ENCODE measurements around the gene PLA2G4A. TPM values are rescaled to one million over a fixed set of nuclear protein-coding genes. Genes with fewer than 3 reads are reported as not detected.

Gene PLA2G4A
- total and polyA plus RNA-seq, 5 donors from 2014 or later = not detected

GRCh38 chr1:186811892-186812291 lies 16.9 kb upstream of the PLA2G4A start:
- Histone ChIP-seq H3K27me3 (ENCODE audit: control insufficient read depth, insufficient read depth, low read length) (no peaks in the 10 kb centered on the region), H3K4me1 (ENCODE audit: control insufficient read depth, insufficient read depth, low read length, poor library complexity, severe bottlenecking) (no peaks in the 10 kb centered on the region), H3K36me3 (ENCODE audit: control insufficient read depth, insufficient read depth, low read length) (no peaks in the 10 kb centered on the region), H3K4me3 (ENCODE audit: low read depth, low read length) (no peak overlapping the region), H3K9me3 (ENCODE audit: control insufficient read depth in 2 of 2, low read length in 2 of 2) (no peaks in the 10 kb centered on the region), H3K27ac (ENCODE audit: insufficient read depth, low read length, poor library complexity, severe bottlenecking) (no peak overlapping the region)
- ATAC-seq (ENCODE audit: low read depth in 2 of 2) = no peak
- Mint-ChIP-seq H3K27me3 (no peaks in the 10 kb centered on the region), H3K4me3 (no peak overlapping the region), H3K36me3 (no peaks in the 10 kb centered on the region), H3K27ac (no peak overlapping the region), H3K9me3 (peaks cover 0 to 3% (median 0%) of the 10 kb centered on the region in 7 donors), H3K4me1 (no peaks in the 10 kb centered on the region)
- DNase-seq = no peak

GRCh38 chr1:186812570-186812969 lies 16.2 kb upstream of the PLA2G4A start:
- no peaks in the 10 kb centered on the region for H3K4me1 Mint-ChIP-seq
- H3K36me3 ChIP-seq (ENCODE audit: control insufficient read depth, insufficient read depth, low read length) = no peaks in the 10 kb centered on the region
- DNase-seq = no peak
- H3K9me3 ChIP-seq (ENCODE audit: control insufficient read depth in 2 of 2, low read length in 2 of 2) = no peaks in the 10 kb centered on the region
- ATAC-seq (ENCODE audit: low read depth in 2 of 2) = no peak
- H3K4me3 Mint-ChIP-seq = no peak overlapping the region
- H3K36me3 Mint-ChIP-seq = no peaks in the 10 kb centered on the region
- H3K27me3 Mint-ChIP-seq = no peaks in the 10 kb centered on the region
- no peaks in the 10 kb centered on the region for H3K4me1 ChIP-seq (ENCODE audit: control insufficient read depth, insufficient read depth, low read length, poor library complexity, severe bottlenecking)
- H3K9me3 Mint-ChIP-seq = peaks cover 0 to 3% (median 0%) of the 10 kb centered on the region in 7 donors
- no peak overlapping the region for H3K27ac Mint-ChIP-seq
- no peak overlapping the region for H3K27ac ChIP-seq (ENCODE audit: insufficient read depth, low read length, poor library complexity, severe bottlenecking)
- no peak overlapping the region for H3K4me3 ChIP-seq (ENCODE audit: low read depth, low read length)
- H3K27me3 ChIP-seq (ENCODE audit: control insufficient read depth, insufficient read depth, low read length) = no peaks in the 10 kb centered on the region

GRCh38 chr1:186813420-186813819 lies 15.3 kb upstream of the PLA2G4A start:
- Histone ChIP-seq H3K36me3 (ENCODE audit: control insufficient read depth, insufficient read depth, low read length) (no peaks in the 10 kb centered on the region), H3K4me1 (ENCODE audit: control insufficient read depth, insufficient read depth, low read length, poor library complexity, severe bottlenecking) (no peaks in the 10 kb centered on the region), H3K9me3 (ENCODE audit: control insufficient read depth in 2 of 2, low read length in 2 of 2) (no peaks in the 10 kb centered on the region), H3K27me3 (ENCODE audit: control insufficient read depth, insufficient read depth, low read length) (no peaks in the 10 kb centered on the region), H3K27ac (ENCODE audit: insufficient read depth, low read length, poor library complexity, severe bottlenecking) (no peak overlapping the region), H3K4me3 (ENCODE audit: low read depth, low read length) (no peak overlapping the region)
- Mint-ChIP-seq H3K9me3 (peaks cover 0 to 8% (median 0%) of the 10 kb centered on the region in 7 donors), H3K36me3 (no peaks in the 10 kb centered on the region), H3K4me3 (no peak overlapping the region), H3K4me1 (no peaks in the 10 kb centered on the region), H3K27me3 (no peaks in the 10 kb centered on the region), H3K27ac (no peak overlapping the region)
- DNase-seq (no peak), ATAC-seq (ENCODE audit: low read depth in 2 of 2) (no peak)

GRCh38 chr1:186819126-186819525 lies 9.6 kb upstream of the PLA2G4A start:
- H3K4me1 Mint-ChIP-seq = no peaks in the 10 kb centered on the region
- no peaks in the 10 kb centered on the region for H3K27me3 Mint-ChIP-seq
- no peak for DNase-seq
- peaks cover 0 to 7% (median 0%) of the 10 kb centered on the region in 7 donors for H3K9me3 Mint-ChIP-seq
- Histone ChIP-seq H3K27me3 (ENCODE audit: control insufficient read depth, insufficient read depth, low read length) (no peaks in the 10 kb centered on the region), H3K9me3 (ENCODE audit: control insufficient read depth in 2 of 2, low read length in 2 of 2) (no peaks in the 10 kb centered on the region), H3K27ac (ENCODE audit: insufficient read depth, low read length, poor library complexity, severe bottlenecking) (no peak overlapping the region), H3K4me3 (ENCODE audit: low read depth, low read length) (no peak overlapping the region), H3K4me1 (ENCODE audit: control insufficient read depth, insufficient read depth, low read length, poor library complexity, severe bottlenecking) (no peaks in the 10 kb centered on the region), H3K36me3 (ENCODE audit: control insufficient read depth, insufficient read depth, low read length) (no peaks in the 10 kb centered on the region)
- no peak for ATAC-seq (ENCODE audit: low read depth in 2 of 2)
- no peak overlapping the region for H3K27ac Mint-ChIP-seq
- H3K36me3 Mint-ChIP-seq = no peaks in the 10 kb centered on the region
- no peak overlapping the region for H3K4me3 Mint-ChIP-seq

GRCh38 chr1:186819563-186819962 lies 9.2 kb upstream of the PLA2G4A start:
- no peaks in the 10 kb centered on the region for H3K27me3 Mint-ChIP-seq
- ATAC-seq (ENCODE audit: low read depth in 2 of 2) = no peak
- Histone ChIP-seq H3K9me3 (ENCODE audit: control insufficient read depth in 2 of 2, low read length in 2 of 2) (no peaks in the 10 kb centered on the region), H3K4me1 (ENCODE audit: control insufficient read depth, insufficient read depth, low read length, poor library complexity, severe bottlenecking) (no peaks in the 10 kb centered on the region), H3K27ac (ENCODE audit: insufficient read depth, low read length, poor library complexity, severe bottlenecking) (no peak overlapping the region), H3K27me3 (ENCODE audit: control insufficient read depth, insufficient read depth, low read length) (no peaks in the 10 kb centered on the region), H3K4me3 (ENCODE audit: low read depth, low read length) (no peak overlapping the region), H3K36me3 (ENCODE audit: control insufficient read depth, insufficient read depth, low read length) (no peaks in the 10 kb centered on the region)
- no peaks in the 10 kb centered on the region for H3K4me1 Mint-ChIP-seq
- peaks cover 0 to 7% (median 0%) of the 10 kb centered on the region in 7 donors for H3K9me3 Mint-ChIP-seq
- no peak for DNase-seq
- no peak overlapping the region for H3K4me3 Mint-ChIP-seq
- no peaks in the 10 kb centered on the region for H3K36me3 Mint-ChIP-seq
- H3K27ac Mint-ChIP-seq = no peak overlapping the region

- peaks cover 7 to 13% (median 11%) of the 10 kb centered on the region in 4 donors for H3K4me1 Mint-ChIP-seq
- no peaks in the 10 kb centered on the region for H3K4me1 ChIP-seq (ENCODE audit: control insufficient read depth, insufficient read depth, low read length, poor library complexity, severe bottlenecking)
- DNase-seq (no peak), ATAC-seq (ENCODE audit: low read depth in 2 of 2) (no peak)
- H3K4me3 Mint-ChIP-seq = peak overlapping the region in 3 of 4 donors; percentile 69 to 85 (median 75)
- no peaks in the 10 kb centered on the region for H3K27me3 ChIP-seq (ENCODE audit: control insufficient read depth, insufficient read depth, low read length)
- no peaks in the 10 kb centered on the region for H3K36me3 ChIP-seq (ENCODE audit: control insufficient read depth, insufficient read depth, low read length)
- H3K9me3 ChIP-seq (ENCODE audit: control insufficient read depth in 2 of 2, low read length in 2 of 2) = no peaks in the 10 kb centered on the region
- H3K4me3 ChIP-seq (ENCODE audit: low read depth, low read length) = no peak overlapping the region
- peaks cover 0 to 5% (median 0%) of the 10 kb centered on the region in 7 donors for H3K9me3 Mint-ChIP-seq
- no peak overlapping the region for H3K27ac ChIP-seq (ENCODE audit: insufficient read depth, low read length, poor library complexity, severe bottlenecking)
- H3K27me3 Mint-ChIP-seq = peaks cover 18% of the 10 kb centered on the region
- no peaks in the 10 kb centered on the region for H3K36me3 Mint-ChIP-seq
- H3K27ac Mint-ChIP-seq = no peak overlapping the region
Observed at GRCh38 chr1:186829686-186830587, 1.2 kb downstream of the PLA2G4A start.

- Histone ChIP-seq H3K36me3 (ENCODE audit: control insufficient read depth, insufficient read depth, low read length) (no peaks in the 10 kb centered on the region), H3K4me3 (ENCODE audit: low read depth, low read length) (no peak overlapping the region), H3K9me3 (ENCODE audit: control insufficient read depth in 2 of 2, low read length in 2 of 2) (no peaks in the 10 kb centered on the region), H3K27me3 (ENCODE audit: control insufficient read depth, insufficient read depth, low read length) (no peaks in the 10 kb centered on the region), H3K4me1 (ENCODE audit: control insufficient read depth, insufficient read depth, low read length, poor library complexity, severe bottlenecking) (no peaks in the 10 kb centered on the region), H3K27ac (ENCODE audit: insufficient read depth, low read length, poor library complexity, severe bottlenecking) (no peak overlapping the region)
- no peaks in the 10 kb centered on the region for H3K36me3 Mint-ChIP-seq
- no peak overlapping the region for H3K27ac Mint-ChIP-seq
- DNase-seq (no peak), ATAC-seq (ENCODE audit: low read depth in 2 of 2) (no peak)
- peaks cover 18% of the 10 kb centered on the region for H3K27me3 Mint-ChIP-seq
- peaks cover 7 to 13% (median 11%) of the 10 kb centered on the region in 4 donors for H3K4me1 Mint-ChIP-seq
- H3K9me3 Mint-ChIP-seq = peaks cover 0 to 2% (median 0%) of the 10 kb centered on the region in 7 donors
- no peak overlapping the region for H3K4me3 Mint-ChIP-seq
Observed at GRCh38 chr1:186831168-186831567, 2.4 kb downstream of the PLA2G4A start.
